Measurements from ENCODE around the gene HABP2.

HABP2 gene

GRCh38 chr10:113581092-113581491 is 28.2 kb downstream of the HABP2 start:
- in situ Hi-C loops (cut with HindIII; ENCODE audit: low pct_ligation_motif_present, low pct_unique_long_range_greater_than_20kb, low sequenced_read_pairs): no loop called here

GRCh38 chr10:113583571-113583970 is 30.7 kb downstream of the HABP2 start:
- in situ Hi-C loops (cut with HindIII; ENCODE audit: low pct_ligation_motif_present, low pct_unique_long_range_greater_than_20kb, low sequenced_read_pairs): no loop called here

More at GRCh38 chr10:113581092-113581491, 28.2 kb downstream of the HABP2 start:
- no peak for DNase-seq

DNA sequence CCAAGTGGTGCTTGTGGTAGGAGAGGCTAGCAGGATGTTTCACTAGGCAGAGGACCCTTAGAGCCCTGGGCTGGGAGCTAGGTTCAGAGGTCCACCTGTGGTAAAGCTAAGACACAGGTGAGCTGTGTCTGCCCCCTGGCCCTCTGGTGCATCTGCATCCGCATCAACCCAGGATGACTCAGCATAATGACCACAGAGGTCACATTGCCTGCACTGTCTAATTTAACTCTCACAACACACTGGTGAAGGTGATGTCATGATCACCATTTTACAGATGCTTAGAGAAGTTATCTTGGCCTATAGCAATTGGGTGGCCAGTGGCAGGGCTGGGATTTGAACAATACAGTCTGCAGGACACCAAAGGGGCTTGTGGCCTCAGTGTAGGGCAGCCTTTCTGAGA is 33.1 kb downstream of the HABP2 start:
- no peak for DNase-seq
- in situ Hi-C loops (cut with HindIII; ENCODE audit: low pct_ligation_motif_present, low pct_unique_long_range_greater_than_20kb, low sequenced_read_pairs): no loop called here

More at GRCh38 chr10:113583571-113583970, 30.7 kb downstream of the HABP2 start:
- no peak for DNase-seq

- in situ Hi-C loops (cut with HindIII; ENCODE audit: low pct_ligation_motif_present, low pct_unique_long_range_greater_than_20kb, low sequenced_read_pairs): no loop called here
Observed at GRCh38 chr10:113589201-113589770, 36.4 kb downstream of the HABP2 start.

GRCh38 chr10:113590581-113590980 is 37.7 kb downstream of the HABP2 start:
- in situ Hi-C loops (cut with HindIII; ENCODE audit: low pct_ligation_motif_present, low pct_unique_long_range_greater_than_20kb, low sequenced_read_pairs): no loop called here
- no peak for DNase-seq

More at GRCh38 chr10:113589201-113589770, 36.4 kb downstream of the HABP2 start:
- no peak for DNase-seq

- in situ Hi-C loops (cut with HindIII; ENCODE audit: low pct_ligation_motif_present, low pct_unique_long_range_greater_than_20kb, low sequenced_read_pairs): no loop called here
Observed at GRCh38 chr10:113592380-113592779, 39.5 kb downstream of the HABP2 start.

GRCh38 chr10:113594652-113595051 is 41.8 kb downstream of the HABP2 start:
- in situ Hi-C loops (cut with HindIII; ENCODE audit: low pct_ligation_motif_present, low pct_unique_long_range_greater_than_20kb, low sequenced_read_pairs): no loop called here
- DNase-seq: no peak

More at GRCh38 chr10:113592380-113592779, 39.5 kb downstream of the HABP2 start:
- no peak for DNase-seq

GRCh38 chr10:113600569-113600968 is 47.7 kb downstream of the HABP2 start:
- no peak for DNase-seq
- in situ Hi-C loops (cut with HindIII; ENCODE audit: low pct_ligation_motif_present, low pct_unique_long_range_greater_than_20kb, low sequenced_read_pairs): no loop called here

DNA sequence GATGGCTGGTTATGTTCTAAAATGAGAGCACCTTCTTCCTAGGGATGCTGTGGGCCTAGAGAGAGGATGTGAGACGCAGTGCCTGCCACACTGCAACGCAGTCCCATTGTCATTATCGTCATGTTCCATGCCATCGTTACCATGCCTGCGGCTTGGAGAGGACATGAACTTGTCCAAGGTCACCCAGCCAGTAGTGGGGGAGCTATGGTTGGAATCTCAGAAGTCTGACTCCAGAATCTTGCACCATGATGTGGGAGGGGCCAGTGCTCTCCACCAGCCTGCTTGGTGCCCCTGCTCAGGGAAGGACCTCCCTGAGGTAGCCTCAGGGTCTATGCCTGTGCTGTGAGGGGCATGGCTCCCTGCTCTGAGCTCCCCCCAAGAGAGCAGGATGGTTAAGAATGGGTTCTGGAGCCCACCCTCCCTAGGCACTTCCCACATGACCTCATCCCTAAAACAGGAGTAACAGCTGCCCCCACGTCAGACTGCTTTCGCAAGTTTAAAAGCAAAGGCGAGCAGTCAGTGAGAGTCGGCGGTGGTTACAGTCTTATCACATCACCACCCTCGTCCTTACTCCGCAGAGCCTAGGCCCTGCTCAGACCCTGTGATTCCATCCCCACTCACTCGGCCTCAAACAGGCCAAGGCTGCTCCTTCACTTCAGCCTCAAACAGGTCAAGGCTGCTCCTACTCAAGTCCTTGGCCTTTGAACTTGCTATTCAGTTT is 50.4 kb downstream of the HABP2 start:
- in situ Hi-C loops (cut with HindIII; ENCODE audit: low pct_ligation_motif_present, low pct_unique_long_range_greater_than_20kb, low sequenced_read_pairs): no loop called here

DNA sequence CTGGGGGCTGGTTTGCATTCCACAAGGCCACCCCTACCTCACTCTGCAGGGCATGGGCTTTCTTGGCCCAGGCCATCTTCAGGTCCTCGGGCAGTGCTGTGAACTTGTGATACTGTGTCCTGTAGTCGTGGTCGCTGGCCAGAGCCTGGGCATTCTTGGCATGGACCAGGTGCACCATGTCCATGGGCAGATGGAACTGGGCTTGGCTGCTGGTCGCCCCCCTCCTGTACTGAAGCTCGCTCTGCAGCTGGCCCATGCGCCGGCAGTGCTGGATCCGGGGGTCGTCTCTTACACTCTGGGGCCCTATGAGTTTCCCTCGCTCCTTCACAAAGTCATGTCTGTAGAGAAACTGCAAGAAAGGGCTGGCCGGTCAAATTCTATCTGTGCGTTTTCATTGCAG is 51.7 kb downstream of the HABP2 start:
- DNase-seq: no peak
- in situ Hi-C loops (cut with HindIII; ENCODE audit: low pct_ligation_motif_present, low pct_unique_long_range_greater_than_20kb, low sequenced_read_pairs): no loop called here

More for the DNA sequence above, 50.4 kb downstream of the HABP2 start:
- no peak for DNase-seq

- DNase-seq: no peak
- in situ Hi-C loops (cut with HindIII; ENCODE audit: low pct_ligation_motif_present, low pct_unique_long_range_greater_than_20kb, low sequenced_read_pairs): no loop called here
Observed at GRCh38 chr10:113605268-113605978, 52.6 kb downstream of the HABP2 start.

GRCh38 chr10:113609704-113610108 is 56.9 kb downstream of the HABP2 start:
- in situ Hi-C loops (cut with HindIII; ENCODE audit: low pct_ligation_motif_present, low pct_unique_long_range_greater_than_20kb, low sequenced_read_pairs): no loop called here

DNA sequence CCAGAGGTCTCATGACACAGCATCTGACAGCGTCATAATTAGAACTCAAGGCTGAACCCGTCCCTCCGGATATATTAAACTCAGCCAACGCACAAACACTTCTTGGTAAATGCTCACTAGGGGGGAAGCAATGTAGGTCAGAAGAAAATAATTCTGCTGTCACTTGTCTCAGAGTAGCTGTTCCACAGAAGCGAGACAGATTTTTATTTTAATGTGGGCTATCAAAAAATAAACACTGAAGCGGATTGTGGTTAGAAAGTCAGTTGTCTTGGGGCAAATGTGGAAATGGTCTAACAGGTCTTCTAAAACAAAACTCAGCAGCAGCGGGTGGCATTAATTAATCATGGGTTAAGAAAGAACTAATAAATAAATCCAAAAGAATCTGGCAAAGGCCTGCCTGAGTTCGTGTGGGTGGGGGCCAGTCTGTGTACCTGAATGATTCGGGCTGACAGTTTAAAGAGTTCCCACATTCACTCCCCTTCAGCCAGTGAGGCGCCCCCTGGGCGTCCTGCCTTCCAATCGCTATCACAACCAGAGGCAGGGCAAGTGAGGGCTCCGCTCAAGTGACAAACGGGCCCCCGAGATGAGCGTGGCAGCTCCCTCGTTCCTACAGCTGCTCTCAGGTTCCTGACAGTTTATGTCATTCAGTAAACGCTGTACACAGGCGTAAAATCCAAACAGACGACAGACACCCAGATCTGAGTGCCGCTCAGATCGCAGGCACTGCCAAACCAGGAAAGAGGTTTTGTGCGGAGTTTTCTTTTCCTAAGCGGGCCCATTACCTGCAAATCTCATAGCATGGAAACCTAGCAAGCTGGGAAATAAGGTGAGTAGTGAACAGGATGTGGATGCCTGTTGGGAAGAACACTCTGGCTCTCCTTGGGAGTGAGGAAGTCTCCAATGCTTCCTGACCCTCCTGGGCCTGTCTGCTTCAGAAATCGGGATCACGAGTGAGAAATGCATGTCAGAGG is 58.1 kb downstream of the HABP2 start:
- in situ Hi-C loops (cut with HindIII; ENCODE audit: low pct_ligation_motif_present, low pct_unique_long_range_greater_than_20kb, low sequenced_read_pairs): no loop called here

More at GRCh38 chr10:113609704-113610108, 56.9 kb downstream of the HABP2 start:
- DNase-seq: peak; percentile 61

DNA sequence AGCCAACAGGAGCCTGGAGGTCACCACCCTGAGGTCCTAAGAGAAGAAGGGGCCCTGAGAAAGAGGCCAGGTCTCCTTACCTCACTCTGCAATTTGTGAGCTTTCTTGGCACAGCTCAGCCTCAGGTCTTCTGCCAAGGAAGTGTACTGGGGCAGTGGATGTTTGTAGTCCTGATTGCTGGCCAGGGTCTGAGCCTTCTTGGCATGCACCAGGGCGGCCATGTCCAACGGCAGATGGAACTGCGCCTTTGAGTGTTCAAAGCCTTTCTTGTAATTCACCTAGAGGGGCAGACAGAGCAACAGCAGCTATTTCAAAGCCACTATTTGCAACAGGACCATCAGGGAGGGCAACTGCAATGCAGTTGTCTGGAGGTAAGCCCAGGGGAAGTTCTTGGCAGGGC is 59.3 kb downstream of the HABP2 start:
- DNase-seq: no peak
- in situ Hi-C loops (cut with HindIII; ENCODE audit: low pct_ligation_motif_present, low pct_unique_long_range_greater_than_20kb, low sequenced_read_pairs): no loop called here

More for the DNA sequence above, 58.1 kb downstream of the HABP2 start:
- no peak for DNase-seq

DNA sequence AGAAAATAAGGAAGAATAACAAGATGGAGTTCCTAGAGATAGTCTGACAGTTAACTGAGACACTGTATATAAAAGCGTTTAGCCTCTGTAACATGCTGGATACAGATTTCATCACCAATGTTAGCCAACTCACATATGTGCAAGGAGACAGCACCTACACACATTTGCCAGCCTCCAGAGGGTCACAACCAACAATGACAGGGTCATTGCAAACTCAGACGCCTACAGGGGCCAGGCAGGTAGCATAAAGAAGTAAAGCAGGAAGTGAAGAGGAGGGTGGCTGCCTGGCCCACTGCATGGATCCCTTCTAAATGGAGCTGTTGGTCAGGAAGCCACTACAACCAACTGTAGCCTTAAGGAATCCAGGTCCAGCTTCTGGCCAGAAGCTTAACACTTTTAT is 60.6 kb downstream of the HABP2 start:
- in situ Hi-C loops (cut with HindIII; ENCODE audit: low pct_ligation_motif_present, low pct_unique_long_range_greater_than_20kb, low sequenced_read_pairs): no loop called here
- no peak for DNase-seq

GRCh38 chr10:113613977-113614690 is 61.3 kb downstream of the HABP2 start:
- no peak for DNase-seq
- in situ Hi-C loops (cut with HindIII; ENCODE audit: low pct_ligation_motif_present, low pct_unique_long_range_greater_than_20kb, low sequenced_read_pairs): no loop called here

DNA sequence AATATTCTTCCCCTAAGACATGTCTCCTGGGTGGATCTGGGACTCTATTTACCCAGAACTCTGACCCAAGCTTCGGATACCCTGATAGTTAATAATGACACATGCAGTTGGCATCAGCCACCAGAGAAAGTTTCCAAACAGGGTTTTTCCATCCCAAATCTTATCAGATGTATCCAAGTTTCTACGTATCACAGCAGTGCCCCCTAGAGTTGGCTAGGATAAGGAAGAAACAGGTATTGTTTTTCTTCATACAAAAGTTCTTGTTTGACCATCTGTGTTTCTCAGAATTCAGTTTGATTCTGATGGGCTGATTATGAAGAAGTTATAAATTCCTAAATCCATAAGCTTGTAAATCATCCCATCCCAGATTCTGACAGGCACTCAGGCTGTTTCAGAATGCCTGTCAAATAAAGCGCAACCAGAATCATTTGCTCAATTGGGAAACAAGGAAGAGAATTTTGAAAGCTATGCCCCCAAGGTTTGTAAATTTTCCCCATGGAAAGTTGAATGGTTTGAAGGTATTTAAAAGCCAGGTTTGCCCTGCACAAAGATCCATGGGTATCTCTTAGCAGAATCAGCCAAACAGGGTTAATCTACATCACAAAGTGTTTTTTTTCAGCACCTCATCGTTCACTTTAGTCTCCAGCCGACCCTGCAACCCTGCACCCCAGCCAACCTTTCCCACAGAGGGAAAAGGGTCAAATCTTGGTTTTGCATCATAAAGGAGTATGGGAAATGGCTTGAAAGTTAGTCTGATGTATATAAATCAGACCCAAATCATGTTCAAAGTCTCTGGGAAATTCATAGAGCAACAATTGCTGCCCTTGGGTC is 63.6 kb downstream of the HABP2 start:
- peak; percentile 31 for DNase-seq
- in situ Hi-C loops (cut with HindIII; ENCODE audit: low pct_ligation_motif_present, low pct_unique_long_range_greater_than_20kb, low sequenced_read_pairs): no loop called here

All from ACHN (cell line).